Bronchial epithelial cell (primary cell): ENCODE results near the gene WASF3. TPM values are rescaled to one million over a fixed set of nuclear protein-coding genes. Genes with fewer than 3 reads are reported as not detected.
A peak's percentile ranks its signal among the peaks of the same experiment; 100 is the strongest.

Experiments used
- DNase-seq: peaks from one replicate; pipeline ENCODE4 v3.0.0-alpha.2; 2010; ENCODE audit warnings: low read depth
- FAIRE-seq: peaks from 2 replicates; lab custom pipeline; 2011; peaks lifted over from hg19 to GRCh38; lab: Jason Lieb, UNC
- H3K27me3 ChIP-seq: 2 replicates; pipeline ENCODE4 v1.5.1; 2011; ENCODE audit warnings: low read length; ENCODE audit not compliant: control insufficient read depth, insufficient read depth
- H3K36me3 ChIP-seq: 2 replicates; pipeline ENCODE4 v1.5.1; 2011; ENCODE audit warnings: low read length; ENCODE audit not compliant: control insufficient read depth, insufficient read depth
- H3K4me3 ChIP-seq: 2 replicates; pipeline ENCODE4 v1.5.1; 2011; ENCODE audit warnings: mild to moderate bottlenecking, low read depth, low read length, control low read depth
- total RNA-seq: library from RNA; depleted of rRNA; stranded (reverse); fragments of >200 nt; gene quantifications from 2 replicates; pipeline ENCODE4 v1.2.1, GENCODE V29; 2014
- TF ChIP-seq, protein P1 (sequence below): IDR thresholded peaks from 2 replicates; pipeline ENCODE4 v1.5.1; 2011; ENCODE audit warnings: mild to moderate bottlenecking, moderate library complexity, low read length, control low read depth, inconsistent platforms; ENCODE audit not compliant: insufficient read depth, severe bottlenecking

Gene WASF3
- total RNA-seq, 1 donor from 2014 or later = 4.5 TPM

DNA sequence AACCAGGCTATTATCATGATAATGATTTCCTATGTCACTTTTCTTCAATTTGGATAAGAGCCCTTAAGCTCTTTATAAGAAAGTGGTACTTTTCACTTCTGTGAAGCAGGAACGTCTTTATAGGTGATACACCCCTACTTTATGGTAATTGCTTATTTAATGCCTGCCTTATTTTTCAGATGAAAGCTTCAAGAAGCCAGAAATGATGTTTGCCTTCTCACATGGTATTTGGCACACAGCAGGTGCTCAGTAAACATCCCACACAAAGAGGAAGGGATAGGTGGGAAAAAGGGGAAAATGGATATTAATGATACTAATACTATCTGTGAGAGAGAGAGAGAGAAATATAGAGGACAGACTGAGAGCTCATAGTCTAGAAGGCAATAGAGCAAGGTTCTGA lies 29.0 kb upstream of the WASF3 start:
- DNase-seq (no peak), FAIRE-seq (no peak)
- H3K4me3 ChIP-seq = no peak overlapping the region
- TF ChIP-seq, protein P1, sequence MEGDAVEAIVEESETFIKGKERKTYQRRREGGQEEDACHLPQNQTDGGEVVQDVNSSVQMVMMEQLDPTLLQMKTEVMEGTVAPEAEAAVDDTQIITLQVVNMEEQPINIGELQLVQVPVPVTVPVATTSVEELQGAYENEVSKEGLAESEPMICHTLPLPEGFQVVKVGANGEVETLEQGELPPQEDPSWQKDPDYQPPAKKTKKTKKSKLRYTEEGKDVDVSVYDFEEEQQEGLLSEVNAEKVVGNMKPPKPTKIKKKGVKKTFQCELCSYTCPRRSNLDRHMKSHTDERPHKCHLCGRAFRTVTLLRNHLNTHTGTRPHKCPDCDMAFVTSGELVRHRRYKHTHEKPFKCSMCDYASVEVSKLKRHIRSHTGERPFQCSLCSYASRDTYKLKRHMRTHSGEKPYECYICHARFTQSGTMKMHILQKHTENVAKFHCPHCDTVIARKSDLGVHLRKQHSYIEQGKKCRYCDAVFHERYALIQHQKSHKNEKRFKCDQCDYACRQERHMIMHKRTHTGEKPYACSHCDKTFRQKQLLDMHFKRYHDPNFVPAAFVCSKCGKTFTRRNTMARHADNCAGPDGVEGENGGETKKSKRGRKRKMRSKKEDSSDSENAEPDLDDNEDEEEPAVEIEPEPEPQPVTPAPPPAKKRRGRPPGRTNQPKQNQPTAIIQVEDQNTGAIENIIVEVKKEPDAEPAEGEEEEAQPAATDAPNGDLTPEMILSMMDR = no peak
- H3K27me3 ChIP-seq = no peaks in the 10 kb centered on the region
- no peaks in the 10 kb centered on the region for H3K36me3 ChIP-seq

DNA sequence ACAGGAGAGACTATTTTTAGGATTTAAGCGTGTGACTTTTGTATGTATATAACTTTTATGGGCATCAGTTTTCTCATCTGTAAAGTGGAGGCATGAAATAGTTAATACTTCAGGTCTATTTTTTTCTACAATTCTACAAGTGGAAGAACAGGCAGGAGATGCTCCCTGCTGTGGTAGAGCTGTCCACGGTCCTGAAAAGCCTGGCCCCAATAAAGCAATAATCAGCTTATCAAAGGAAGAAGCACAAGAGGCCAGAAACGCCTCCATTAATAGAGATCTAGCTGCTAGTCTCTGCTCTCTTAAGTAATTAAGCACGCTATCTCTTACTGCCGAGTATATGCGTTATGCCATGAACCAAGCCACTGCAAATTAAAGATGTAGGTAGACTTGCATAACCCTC lies 28.0 kb upstream of the WASF3 start:
- TF ChIP-seq, protein P1 = no peak
- H3K27me3 ChIP-seq = no peaks in the 10 kb centered on the region
- H3K36me3 ChIP-seq = no peaks in the 10 kb centered on the region
- peak; percentile 46 for DNase-seq
- no peak for FAIRE-seq
- H3K4me3 ChIP-seq = no peak overlapping the region

DNA sequence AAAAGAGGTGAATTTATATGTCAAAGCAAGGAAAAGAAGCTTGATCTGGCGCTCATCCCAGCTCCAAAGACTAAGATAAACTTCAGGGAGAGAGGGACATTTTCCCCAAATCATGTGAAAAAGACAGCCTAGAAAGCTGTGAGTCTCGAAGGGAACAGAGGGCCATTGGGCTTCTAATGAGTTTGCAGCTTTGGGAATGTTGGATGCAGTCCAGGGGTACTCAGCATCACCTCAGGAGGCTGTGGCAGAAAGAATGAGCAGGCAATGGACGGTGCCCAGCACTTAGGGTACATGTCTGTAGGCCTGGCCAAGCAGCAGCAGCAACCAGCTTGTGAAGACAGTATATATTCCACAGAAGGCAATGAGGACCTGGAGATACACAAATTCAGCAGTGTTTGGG lies 25.7 kb upstream of the WASF3 start:
- TF ChIP-seq, protein P1 = no peak
- DNase-seq (no peak), FAIRE-seq (no peak)
- Histone ChIP-seq H3K27me3 (no peaks in the 10 kb centered on the region), H3K4me3 (no peak overlapping the region), H3K36me3 (no peaks in the 10 kb centered on the region)

DNA sequence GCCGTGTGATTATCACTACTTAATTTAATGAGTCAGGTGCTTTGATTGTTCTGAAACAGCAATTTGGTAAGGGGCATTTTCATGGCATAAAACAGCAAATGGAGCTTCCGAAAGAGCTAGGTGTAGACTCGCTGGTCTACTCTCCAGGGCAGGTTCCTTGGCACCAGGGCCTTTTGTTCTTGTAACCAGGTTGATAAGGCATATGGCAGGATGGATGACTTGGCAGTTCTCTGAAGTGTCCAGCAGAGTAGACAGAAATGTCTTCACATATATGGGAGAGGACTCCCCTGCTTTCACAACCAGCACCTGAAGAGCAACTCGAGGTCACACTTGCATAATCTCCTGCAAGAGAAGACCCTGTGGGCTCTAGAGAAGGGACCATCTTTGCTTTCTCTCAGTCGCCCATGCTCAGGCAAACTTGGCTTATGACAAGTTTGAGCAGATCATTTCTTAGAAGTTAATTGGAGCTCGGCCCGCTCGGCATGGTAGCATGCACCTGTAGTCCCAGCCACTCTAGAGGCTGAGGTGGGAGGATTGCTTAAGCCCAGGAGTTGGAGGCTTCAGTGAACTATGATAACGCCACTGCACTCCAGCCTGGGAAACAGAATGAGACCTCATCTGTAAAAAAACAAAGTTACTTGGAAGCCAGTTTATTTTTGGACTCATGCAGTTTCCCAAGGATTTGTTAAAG lies 23.3 kb upstream of the WASF3 start:
- DNase-seq = no peak
- FAIRE-seq = no peak
- H3K27me3 ChIP-seq = no peaks in the 10 kb centered on the region
- H3K4me3 ChIP-seq = no peak overlapping the region
- no peaks in the 10 kb centered on the region for H3K36me3 ChIP-seq
- TF ChIP-seq, protein P1 = no peak

DNA sequence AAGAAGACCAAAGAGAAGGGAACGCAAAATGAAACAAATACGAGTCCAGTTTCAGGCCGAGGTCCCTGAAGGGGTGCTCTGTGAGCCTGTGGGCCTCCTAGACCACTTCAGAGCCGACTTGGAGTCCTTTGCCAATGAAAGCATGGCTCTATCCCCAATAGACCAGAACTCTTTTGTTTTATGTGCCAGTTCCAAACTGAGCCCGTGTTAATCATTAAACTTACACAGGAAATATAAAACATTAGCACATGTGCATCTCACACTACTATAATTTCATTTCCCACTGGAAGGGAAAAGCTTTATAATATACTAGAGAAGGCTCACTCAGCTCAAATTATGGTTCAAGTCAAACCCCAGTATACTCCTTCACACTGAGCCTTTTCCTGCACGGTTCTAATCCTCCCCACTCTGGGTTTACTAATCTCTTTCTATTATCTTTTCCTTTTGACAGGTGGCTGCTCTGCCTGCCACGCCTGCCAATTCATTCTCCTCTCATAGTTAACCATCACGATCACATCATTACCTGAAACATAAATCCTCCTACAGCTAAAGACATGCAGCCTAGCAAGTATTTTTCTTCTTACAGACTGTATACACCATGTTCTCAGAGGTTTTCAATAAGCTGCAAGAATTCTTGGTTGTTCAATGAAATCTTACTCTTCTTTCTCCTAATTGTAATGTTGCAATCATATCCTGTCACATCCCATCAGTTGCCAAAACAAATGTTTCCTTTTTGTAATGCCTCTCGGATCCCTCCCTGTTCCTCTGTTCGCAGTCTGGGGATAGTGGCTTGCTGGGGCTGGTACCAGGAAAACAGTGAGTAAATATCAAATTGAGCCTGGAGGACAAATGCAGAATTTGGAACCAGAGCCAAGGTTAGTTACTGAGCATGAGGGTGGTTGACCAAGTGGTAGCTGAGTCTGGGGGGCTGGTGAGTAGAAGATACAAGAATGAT lies 18.8 kb upstream of the WASF3 start:
- Histone ChIP-seq H3K4me3 (no peak overlapping the region), H3K27me3 (peaks cover 1% of the 10 kb centered on the region), H3K36me3 (no peaks in the 10 kb centered on the region)
- TF ChIP-seq, protein P1 = no peak
- FAIRE-seq (no peak), DNase-seq (peak; percentile 40)
